NOMO-1 treated with dmso at 0.1 percent for 144 hours (cell line): ENCODE measurements around the gene FTO.

Experiments used
- DNase-seq: peaks from one replicate; lab custom pipeline; 2025; ENCODE audit not compliant: unreplicated experiment; lab: John Stamatoyannopoulos, UW

The FTO gene

GRCh38 chr16:53991754-53992378 lies 287.9 kb downstream of the FTO start:
- DNase-seq, result no peak

DNA sequence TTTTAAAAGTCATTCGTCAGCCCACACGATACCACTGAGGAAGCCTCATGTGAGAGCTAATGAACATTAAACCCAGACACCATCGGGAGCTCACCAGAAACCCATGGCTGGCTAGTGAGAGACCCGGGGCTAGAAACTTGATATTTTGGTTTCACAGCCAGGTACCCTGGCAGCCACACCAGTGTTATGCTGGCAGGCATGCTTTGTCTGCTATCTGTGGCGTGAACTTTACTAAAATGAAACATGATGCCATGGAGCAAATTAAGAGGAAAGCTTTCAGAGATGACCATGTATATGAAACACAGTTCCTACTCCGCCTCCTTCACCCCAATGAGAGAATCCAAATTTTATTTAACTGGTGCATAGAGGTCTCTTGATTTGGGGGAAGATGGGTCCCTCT lies 291.4 kb downstream of the FTO start:
- no peak for DNase-seq

DNA sequence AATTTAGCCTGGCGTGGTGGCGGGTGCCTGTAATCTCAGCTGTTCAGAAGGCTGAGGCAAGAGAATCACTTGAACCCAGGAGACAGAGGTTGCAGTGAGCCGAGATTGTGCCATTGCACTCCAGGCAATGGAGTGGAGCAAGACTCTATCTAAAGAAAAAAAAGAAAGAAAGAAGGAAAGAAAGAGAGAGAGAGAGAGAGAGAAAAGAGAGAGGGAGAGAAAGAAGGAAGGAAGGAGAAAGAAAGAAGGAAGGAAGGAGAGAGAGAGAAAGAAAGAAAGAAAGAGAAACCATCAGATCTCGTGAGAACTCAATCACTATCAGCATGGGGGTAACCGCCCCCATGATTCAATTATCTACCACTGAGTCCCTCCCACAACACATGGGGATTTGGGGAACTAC lies 293.0 kb downstream of the FTO start:
- DNase-seq, result no peak

GRCh38 chr16:53998024-53998810 lies 294.3 kb downstream of the FTO start:
- no peak for DNase-seq

GRCh38 chr16:53998966-53999522 lies 295.1 kb downstream of the FTO start:
- no peak for DNase-seq

DNA sequence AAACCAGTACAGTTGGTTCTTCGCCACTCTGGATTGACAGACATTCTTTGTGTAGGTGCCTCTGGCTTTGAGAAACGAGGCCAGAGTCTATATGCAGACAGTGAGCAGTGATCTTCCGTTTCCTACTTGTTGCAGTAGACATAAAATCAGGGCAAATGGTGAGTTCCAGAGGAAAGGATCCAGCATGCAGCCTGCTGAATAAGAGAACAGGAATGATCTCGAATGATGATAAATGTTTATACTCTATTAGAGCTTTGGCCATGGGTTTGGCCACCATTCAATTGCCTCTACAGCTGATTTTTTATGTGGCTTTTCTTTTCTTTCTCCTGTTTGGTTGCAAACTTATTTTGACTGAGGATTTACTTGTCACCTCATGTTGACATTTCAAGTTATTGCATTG lies 295.9 kb downstream of the FTO start:
- no peak for DNase-seq

GRCh38 chr16:54000361-54000760 lies 296.4 kb downstream of the FTO start:
- no peak for DNase-seq

DNA sequence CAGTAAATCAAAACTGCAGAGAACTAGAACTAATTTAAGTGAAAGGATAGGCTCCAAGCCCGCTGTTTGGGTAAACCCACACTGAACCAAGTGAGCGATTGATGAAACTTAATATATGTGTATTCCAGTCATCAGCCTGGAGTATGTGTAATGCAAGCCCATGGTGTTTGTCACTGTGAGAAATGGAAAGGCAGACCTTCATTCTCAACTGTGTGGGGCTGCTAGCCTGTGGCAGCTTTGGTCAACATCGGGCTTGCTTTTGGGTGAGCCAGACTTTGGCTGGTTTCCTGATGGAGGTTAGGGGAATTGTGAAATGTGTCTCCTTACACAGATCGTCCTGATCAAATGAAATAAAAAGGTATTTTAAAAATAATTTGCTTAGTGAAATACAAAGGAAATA lies 302.7 kb downstream of the FTO start:
- no peak for DNase-seq

DNA sequence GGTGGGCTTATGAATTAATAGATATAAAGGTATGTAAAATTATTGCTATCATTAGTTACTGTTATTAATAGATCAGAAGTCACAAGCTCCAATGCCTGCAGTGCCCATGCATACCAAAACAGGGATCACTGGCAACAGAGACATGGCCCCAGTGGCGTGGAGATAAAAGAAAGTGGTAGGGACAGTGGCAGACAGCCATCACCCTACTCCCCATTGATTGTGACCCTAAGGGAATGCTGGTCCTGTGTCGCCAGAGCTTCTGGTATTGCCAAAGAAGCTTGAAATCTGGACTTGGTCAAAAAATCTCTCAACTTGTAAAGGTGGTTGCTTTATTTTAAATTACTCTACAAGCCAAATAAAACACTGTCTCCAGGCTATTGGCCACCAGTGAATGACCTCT lies 303.5 kb downstream of the FTO start:
- no peak for DNase-seq

DNA sequence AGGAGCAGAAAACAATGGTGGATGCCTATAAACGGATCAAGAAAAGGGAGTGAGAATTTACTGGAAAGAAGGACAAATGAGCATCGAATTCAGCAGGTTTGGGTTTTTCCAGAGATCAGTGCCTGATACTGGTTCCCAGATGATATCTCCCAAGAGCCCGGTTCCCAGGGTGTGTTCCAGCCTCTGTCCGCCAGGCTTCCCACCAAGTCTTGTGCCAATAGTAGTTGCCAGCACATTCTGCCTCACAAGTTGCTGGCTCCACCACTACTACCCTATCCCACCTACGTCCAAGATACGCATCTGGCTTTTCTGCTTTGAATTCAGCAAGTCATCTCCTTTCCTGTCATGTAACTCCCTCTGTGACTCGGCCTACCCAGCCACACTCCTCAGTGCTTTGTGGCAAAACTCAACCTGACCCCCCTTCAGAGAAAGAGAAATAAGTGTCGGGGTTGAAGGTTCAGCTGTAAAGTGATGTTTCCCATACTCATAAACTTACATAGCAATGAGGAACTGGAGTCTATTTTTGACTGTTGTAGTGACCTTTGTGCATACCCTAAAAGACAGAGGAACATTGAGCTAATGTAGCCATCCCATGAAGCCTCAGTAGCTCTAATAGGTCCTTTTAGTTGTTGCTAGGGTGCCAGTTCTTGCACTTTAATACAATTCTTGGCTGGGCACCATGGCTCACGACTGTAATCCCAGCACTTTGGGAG lies 305.7 kb downstream of the FTO start:
- no peak for DNase-seq

GRCh38 chr16:54015147-54015546 lies 311.2 kb downstream of the FTO start:
- no peak for DNase-seq

- DNase-seq, result no peak
Observed at GRCh38 chr16:54022362-54022761, 318.4 kb downstream of the FTO start.

GRCh38 chr16:54026456-54026855 lies 322.5 kb downstream of the FTO start:
- DNase-seq, result no peak

DNA sequence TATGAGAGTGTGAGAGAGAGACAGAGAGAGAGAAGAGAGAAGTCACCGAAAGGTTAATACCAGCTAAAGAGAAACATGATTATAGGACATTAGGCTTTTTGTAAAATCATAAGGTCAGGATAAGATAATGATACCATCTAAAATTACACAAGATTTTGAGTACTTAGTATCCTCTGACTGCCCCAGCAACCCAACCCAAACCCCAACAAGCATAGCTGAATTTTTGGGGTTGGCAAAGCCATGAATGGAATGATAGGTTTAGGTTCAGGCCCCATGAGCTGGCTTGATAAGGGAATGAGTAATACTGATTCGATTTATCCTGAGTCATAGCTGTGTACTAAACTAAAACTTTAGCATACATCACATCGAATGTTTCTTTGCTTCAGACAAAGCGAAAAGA lies 323.1 kb downstream of the FTO start:
- no peak for DNase-seq

GRCh38 chr16:54027558-54027957 lies 323.6 kb downstream of the FTO start:
- no peak for DNase-seq

DNA sequence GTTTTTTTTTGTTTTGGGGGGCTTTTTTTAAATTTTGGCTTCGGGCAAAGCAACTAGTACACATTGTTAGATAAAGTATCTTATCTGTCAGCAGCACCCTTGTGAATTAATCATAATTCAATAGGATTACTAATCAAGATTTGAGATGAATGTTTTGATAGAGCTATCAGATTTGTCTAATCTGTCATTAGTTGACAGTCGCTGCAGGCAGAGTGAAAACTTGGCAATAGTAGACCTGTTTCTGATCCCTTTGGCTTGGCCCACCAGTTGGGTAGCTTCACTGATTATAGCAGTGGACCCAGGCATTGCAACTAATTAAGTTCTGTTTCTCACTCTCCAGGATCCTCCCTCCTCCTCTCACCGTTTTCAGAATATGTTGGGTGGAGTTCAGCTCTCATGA lies 324.0 kb downstream of the FTO start:
- DNase-seq, result no peak

GRCh38 chr16:54030451-54030850 lies 326.5 kb downstream of the FTO start:
- no peak for DNase-seq

DNA sequence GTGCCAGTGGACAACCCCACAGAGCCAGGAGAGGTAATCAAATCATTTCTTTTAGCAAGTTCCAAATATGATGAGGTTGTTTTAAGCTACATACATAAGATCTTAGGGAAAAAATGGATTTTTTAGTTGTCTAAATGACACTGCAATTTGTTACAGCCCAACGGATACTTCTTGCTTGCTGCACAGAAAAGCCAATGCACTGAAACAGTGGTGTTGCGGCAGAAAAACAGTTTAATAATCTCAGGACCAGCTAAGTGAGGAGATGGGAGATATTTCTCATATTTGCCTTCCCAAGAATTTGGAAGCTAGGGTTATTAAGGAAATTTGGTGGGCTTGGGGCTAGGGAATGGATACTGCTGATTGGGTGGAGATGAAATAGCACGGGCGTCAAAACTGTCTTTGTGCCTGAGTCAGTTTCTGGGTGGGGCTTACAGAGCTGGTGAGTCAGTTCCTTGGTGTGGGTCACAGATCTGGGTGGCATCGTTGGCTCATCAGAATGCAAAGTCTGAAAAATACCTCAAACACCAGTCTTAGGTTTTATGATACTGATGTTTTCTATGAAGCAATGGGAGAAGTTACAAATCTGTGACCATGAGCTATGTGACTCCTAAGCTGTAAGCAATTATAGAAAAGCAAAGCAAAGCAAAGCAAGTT lies 327.3 kb downstream of the FTO start:
- DNase-seq, result no peak

GRCh38 chr16:54033747-54034146 lies 329.8 kb downstream of the FTO start:
- no peak for DNase-seq

DNA sequence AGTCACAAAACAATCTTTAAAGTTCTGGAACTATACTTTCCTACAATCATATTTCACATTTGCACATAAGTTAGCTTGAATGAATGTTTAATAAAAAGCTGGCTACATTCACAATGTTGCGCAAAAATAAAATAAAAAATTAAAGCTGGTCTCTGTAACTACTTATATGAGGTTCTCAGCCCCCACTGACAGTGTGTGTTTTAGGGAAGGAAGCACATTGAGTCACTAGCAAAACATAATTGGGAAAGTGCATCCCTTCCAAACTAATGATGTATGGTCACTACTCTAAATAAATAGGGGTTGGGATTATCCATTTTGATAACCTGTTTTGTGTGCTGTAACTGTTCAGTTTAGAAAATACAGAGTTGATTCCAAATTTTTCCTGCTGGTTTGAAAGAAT lies 330.7 kb downstream of the FTO start:
- no peak for DNase-seq

DNA sequence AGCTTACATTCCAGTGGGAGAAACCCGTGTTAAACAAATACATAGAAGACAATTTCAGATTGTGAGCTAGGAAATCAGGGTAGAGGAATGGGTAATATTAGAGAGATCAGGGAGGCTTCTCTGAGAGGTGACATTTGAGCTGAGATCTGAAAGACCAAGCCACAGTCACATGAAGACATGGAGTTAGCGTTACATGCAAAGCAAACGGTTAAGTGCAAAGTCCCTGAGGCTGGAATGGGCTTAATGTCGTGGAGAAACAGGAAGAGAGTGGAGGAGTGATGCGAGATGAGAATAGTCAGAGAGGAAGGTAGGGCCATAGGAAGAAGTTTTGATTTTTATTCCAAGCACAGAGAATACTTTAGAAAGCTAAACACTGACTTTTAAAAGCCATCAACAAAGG lies 336.5 kb downstream of the FTO start:
- no peak for DNase-seq
